Left ventricle myocardium inferior (tissue), 1 donor: ENCODE results near the gene TOMM7. TPM values are rescaled to one million over a fixed set of nuclear protein-coding genes. Genes with fewer than 3 reads are reported as not detected.

ENCODE experiments used
- DNase-seq: peaks from one replicate; pipeline ENCODE4 v3.0.0-alpha.2; 2020
- H3K27ac ChIP-seq: fragments of 200-600 bp; replicated peaks from 2 replicates; pipeline ENCODE4 v1.8.0; 2021
- H3K27me3 ChIP-seq: fragments of 200-600 bp; 2 replicates; pipeline ENCODE4 v1.8.0; 2021; ENCODE audit warnings: low read depth
- H3K36me3 ChIP-seq: fragments of 200-600 bp; 2 replicates; pipeline ENCODE4 v1.8.0; 2021
- H3K4me1 ChIP-seq: fragments of 200-600 bp; 2 replicates; pipeline ENCODE4 v1.8.0; 2021
- H3K4me3 ChIP-seq: fragments of 200-600 bp; 2 replicates; pipeline ENCODE4 v1.8.0; 2021; ENCODE audit warnings: mild to moderate bottlenecking, moderate library complexity
- H3K9me3 ChIP-seq: fragments of 200-600 bp; replicated peaks from 2 replicates; pipeline ENCODE4 v1.8.0; 2021
- CTCF ChIP-seq: fragments of 200-600 bp; IDR thresholded peaks from 2 replicates; pipeline ENCODE4 v1.8.0; 2021; ENCODE audit warnings: antibody characterized with exemption, mild to moderate bottlenecking, borderline replicate concordance
- intact Hi-C: fragments of 100-400 bp; cut with micrococcal nuclease; formaldehyde crosslinking; loops from one replicate; pipeline ENCODE4 v1.11.0; 2022
- total RNA-seq: library from RNA; stranded (reverse); fragmentation: NEBNext Ultra II Directional; extraction: Animal tissue kit (Norgen Biotek cat#: 25700); gene quantifications from one replicate; pipeline ENCODE4 v1.2.1, GENCODE V29; 2021
- donor health status: DM: no; HTN: yes; CAD: no; lungs with severe emphysema.

The TOMM7 gene
- total RNA-seq, 1 donor from 2014 or later = 563 TPM

- Histone ChIP-seq H3K27me3 (no peaks in the 10 kb centered on the region), H3K4me3 (no peak overlapping the region), H3K4me1 (no peaks in the 10 kb centered on the region), H3K9me3 (peaks cover 3% of the 10 kb centered on the region), H3K36me3 (no peaks in the 10 kb centered on the region), H3K27ac (no peak overlapping the region)
- no peak for DNase-seq
- intact Hi-C loops = no loop called here
- no peak for TF ChIP-seq CTCF
Measured at GRCh38 chr7:22765609-22766008, 57.0 kb downstream of the TOMM7 start.

Other genes starting within 250 kb of the TOMM7 start
- gene IL6, start 95.6 kb downstream of the TOMM7 start, total RNA-seq = 0.69 TPM
- gene HYCC1, start 191.3 kb upstream of the TOMM7 start, total RNA-seq = 34.8 TPM